GM20000 (cell line): ENCODE data around the gene PLA2G4D.
A peak's percentile ranks its signal among the peaks of the same experiment; 100 is the strongest.

Source experiments
- DNase-seq: peaks from one replicate; pipeline ENCODE4 v3.0.0; 2012; ENCODE audit warnings: low spot score
- CTCF ChIP-seq: IDR thresholded peaks from 2 replicates; pipeline ENCODE4 v1.5.1; 2012; ENCODE audit warnings: mild to moderate bottlenecking, control low read depth; ENCODE audit errors: extremely low read depth, missing control alignments

The PLA2G4D gene

GRCh38 chr15:42057799-42058646 is 36.3 kb downstream of the PLA2G4D start:
- no peak for DNase-seq
- TF ChIP-seq CTCF, result no peak

GRCh38 chr15:42056934-42057798 is 37.2 kb downstream of the PLA2G4D start:
- DNase-seq, result peak; percentile 73
- TF ChIP-seq CTCF, result peak; percentile 63

- no peak for TF ChIP-seq CTCF
- DNase-seq, result no peak
These were observed 40.4 kb downstream of the PLA2G4D start for GRCh38 chr15:42053914-42054313.

- no peak for DNase-seq
- TF ChIP-seq CTCF, result no peak
These were observed 41.4 kb downstream of the PLA2G4D start for GRCh38 chr15:42053010-42053409.

- no peak for TF ChIP-seq CTCF
- no peak for DNase-seq
These were observed 43.7 kb downstream of the PLA2G4D start for GRCh38 chr15:42050484-42051255.

- DNase-seq, result no peak
- TF ChIP-seq CTCF, result no peak
These were observed 45.6 kb downstream of the PLA2G4D start for GRCh38 chr15:42048821-42049200.
